HEK293 (cell line): ENCODE results near the gene C13orf42.

Source experiments
- MYNN ChIP-seq: fragments of 450-650 bp; formaldehyde crosslinking; IDR thresholded peaks from 2 replicates; pipeline ENCODE4 v1.5.1; 2016; ENCODE audit warnings: missing biosample characterization, missing genetic modification characterization, borderline replicate concordance
- OSR2 ChIP-seq: fragments of 450-650 bp; formaldehyde crosslinking; IDR thresholded peaks from 2 replicates; pipeline ENCODE4 v1.5.1; 2016; ENCODE audit warnings: missing biosample characterization, missing genetic modification characterization
- RBAK ChIP-seq: fragments of 450-650 bp; formaldehyde crosslinking; IDR thresholded peaks from 2 replicates; pipeline ENCODE4 v1.5.1; 2016; ENCODE audit warnings: missing biosample characterization, missing genetic modification characterization
- ZNF121 ChIP-seq: fragments of 450-650 bp; formaldehyde crosslinking; IDR thresholded peaks from 2 replicates; pipeline ENCODE4 v1.5.1; 2016; ENCODE audit warnings: missing biosample characterization, missing genetic modification characterization
- ZNF214 ChIP-seq: fragments of 450-650 bp; formaldehyde crosslinking; IDR thresholded peaks from 2 replicates; pipeline ENCODE4 v1.5.1; 2017; ENCODE audit warnings: missing biosample characterization, mild to moderate bottlenecking, missing genetic modification characterization, borderline replicate concordance
- ZNF548 ChIP-seq: fragments of 450-650 bp; formaldehyde crosslinking; IDR thresholded peaks from 2 replicates; pipeline ENCODE4 v1.5.1; 2016; ENCODE audit warnings: missing biosample characterization, missing genetic modification characterization
- ZNF600 ChIP-seq: fragments of 450-650 bp; formaldehyde crosslinking; IDR thresholded peaks from 2 replicates; pipeline ENCODE4 v1.5.1; 2016; ENCODE audit warnings: missing biosample characterization, missing genetic modification characterization
- ZNF701 ChIP-seq: fragments of 450-650 bp; formaldehyde crosslinking; IDR thresholded peaks from 2 replicates; pipeline ENCODE4 v1.5.1; 2016; ENCODE audit warnings: missing biosample characterization, missing genetic modification characterization
- TF ChIP-seq, protein P1 (sequence below): fragments of 450-650 bp; formaldehyde crosslinking; IDR thresholded peaks from 2 replicates; pipeline ENCODE4 v1.5.1; 2016; ENCODE audit warnings: missing biosample characterization, missing genetic modification characterization
- TF ChIP-seq, protein P2 (sequence below): fragments of 450-650 bp; formaldehyde crosslinking; IDR thresholded peaks from 2 replicates; pipeline ENCODE4 v1.5.1; 2017; ENCODE audit warnings: missing biosample characterization, missing genetic modification characterization
- TF ChIP-seq, protein P3 (sequence below): fragments of 450-650 bp; formaldehyde crosslinking; IDR thresholded peaks from 2 replicates; pipeline ENCODE4 v1.5.1; 2016; ENCODE audit warnings: missing biosample characterization, missing genetic modification characterization
- TF ChIP-seq, protein P4 (sequence below): fragments of 450-650 bp; formaldehyde crosslinking; IDR thresholded peaks from 2 replicates; pipeline ENCODE4 v1.5.1; 2016; ENCODE audit warnings: missing biosample characterization, missing genetic modification characterization
- TF ChIP-seq, protein P5 (sequence below): sonication (generic); formaldehyde crosslinking; IDR thresholded peaks from 2 replicates; pipeline ENCODE4 v1.8.1; 2022; ENCODE audit warnings: mild to moderate bottlenecking, moderate library complexity, missing genetic modification reagents

DNA sequence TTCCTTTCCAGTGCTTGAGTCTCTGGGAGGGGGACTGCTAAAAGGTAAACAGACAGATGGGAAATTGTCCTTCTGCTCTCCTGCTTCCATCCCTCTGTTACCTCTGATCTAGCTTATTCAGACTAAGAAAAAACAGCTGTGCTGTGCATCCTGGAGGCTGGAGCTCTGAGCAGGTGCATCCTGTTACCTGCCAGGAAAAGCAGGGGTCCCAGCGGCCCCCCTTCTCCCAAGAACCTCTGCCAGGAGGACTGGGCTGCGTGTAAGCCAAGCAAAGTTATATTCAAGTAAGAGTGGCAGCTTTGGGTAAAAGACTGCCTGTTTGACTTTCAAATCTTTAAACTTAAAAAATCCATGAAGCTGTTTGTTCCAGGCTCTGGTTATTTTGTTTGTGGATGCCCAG, 75.1 kb downstream of the C13orf42 start:
- TF ChIP-seq ZNF701 (tag by site-specific recombination) (no peak), OSR2 (tag by site-specific recombination) (no peak), RBAK (no peak), MYNN (tag by site-specific recombination) (no peak), ZNF121 (tag by site-specific recombination) (no peak), ZNF214 (no peak), ZNF548 (tag by site-specific recombination) (no peak), ZNF600 (tag by site-specific recombination) (no peak)
- TF ChIP-seq, protein P1, sequence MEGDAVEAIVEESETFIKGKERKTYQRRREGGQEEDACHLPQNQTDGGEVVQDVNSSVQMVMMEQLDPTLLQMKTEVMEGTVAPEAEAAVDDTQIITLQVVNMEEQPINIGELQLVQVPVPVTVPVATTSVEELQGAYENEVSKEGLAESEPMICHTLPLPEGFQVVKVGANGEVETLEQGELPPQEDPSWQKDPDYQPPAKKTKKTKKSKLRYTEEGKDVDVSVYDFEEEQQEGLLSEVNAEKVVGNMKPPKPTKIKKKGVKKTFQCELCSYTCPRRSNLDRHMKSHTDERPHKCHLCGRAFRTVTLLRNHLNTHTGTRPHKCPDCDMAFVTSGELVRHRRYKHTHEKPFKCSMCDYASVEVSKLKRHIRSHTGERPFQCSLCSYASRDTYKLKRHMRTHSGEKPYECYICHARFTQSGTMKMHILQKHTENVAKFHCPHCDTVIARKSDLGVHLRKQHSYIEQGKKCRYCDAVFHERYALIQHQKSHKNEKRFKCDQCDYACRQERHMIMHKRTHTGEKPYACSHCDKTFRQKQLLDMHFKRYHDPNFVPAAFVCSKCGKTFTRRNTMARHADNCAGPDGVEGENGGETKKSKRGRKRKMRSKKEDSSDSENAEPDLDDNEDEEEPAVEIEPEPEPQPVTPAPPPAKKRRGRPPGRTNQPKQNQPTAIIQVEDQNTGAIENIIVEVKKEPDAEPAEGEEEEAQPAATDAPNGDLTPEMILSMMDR (tag by site-specific recombination), result no peak
- TF ChIP-seq, protein P2, sequence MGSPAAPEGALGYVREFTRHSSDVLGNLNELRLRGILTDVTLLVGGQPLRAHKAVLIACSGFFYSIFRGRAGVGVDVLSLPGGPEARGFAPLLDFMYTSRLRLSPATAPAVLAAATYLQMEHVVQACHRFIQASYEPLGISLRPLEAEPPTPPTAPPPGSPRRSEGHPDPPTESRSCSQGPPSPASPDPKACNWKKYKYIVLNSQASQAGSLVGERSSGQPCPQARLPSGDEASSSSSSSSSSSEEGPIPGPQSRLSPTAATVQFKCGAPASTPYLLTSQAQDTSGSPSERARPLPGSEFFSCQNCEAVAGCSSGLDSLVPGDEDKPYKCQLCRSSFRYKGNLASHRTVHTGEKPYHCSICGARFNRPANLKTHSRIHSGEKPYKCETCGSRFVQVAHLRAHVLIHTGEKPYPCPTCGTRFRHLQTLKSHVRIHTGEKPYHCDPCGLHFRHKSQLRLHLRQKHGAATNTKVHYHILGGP (tag by site-specific recombination), result no peak
- TF ChIP-seq, protein P3, sequence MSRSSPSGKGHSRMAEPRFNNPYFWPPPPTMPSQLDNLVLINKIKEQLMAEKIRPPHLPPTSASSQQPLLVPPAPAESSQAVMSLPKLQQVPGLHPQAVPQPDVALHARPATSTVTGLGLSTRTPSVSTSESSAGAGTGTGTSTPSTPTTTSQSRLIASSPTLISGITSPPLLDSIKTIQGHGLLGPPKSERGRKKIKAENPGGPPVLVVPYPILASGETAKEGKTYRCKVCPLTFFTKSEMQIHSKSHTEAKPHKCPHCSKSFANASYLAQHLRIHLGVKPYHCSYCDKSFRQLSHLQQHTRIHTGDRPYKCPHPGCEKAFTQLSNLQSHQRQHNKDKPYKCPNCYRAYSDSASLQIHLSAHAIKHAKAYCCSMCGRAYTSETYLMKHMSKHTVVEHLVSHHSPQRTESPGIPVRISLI (tag by site-specific recombination), result no peak
- TF ChIP-seq, protein P4, sequence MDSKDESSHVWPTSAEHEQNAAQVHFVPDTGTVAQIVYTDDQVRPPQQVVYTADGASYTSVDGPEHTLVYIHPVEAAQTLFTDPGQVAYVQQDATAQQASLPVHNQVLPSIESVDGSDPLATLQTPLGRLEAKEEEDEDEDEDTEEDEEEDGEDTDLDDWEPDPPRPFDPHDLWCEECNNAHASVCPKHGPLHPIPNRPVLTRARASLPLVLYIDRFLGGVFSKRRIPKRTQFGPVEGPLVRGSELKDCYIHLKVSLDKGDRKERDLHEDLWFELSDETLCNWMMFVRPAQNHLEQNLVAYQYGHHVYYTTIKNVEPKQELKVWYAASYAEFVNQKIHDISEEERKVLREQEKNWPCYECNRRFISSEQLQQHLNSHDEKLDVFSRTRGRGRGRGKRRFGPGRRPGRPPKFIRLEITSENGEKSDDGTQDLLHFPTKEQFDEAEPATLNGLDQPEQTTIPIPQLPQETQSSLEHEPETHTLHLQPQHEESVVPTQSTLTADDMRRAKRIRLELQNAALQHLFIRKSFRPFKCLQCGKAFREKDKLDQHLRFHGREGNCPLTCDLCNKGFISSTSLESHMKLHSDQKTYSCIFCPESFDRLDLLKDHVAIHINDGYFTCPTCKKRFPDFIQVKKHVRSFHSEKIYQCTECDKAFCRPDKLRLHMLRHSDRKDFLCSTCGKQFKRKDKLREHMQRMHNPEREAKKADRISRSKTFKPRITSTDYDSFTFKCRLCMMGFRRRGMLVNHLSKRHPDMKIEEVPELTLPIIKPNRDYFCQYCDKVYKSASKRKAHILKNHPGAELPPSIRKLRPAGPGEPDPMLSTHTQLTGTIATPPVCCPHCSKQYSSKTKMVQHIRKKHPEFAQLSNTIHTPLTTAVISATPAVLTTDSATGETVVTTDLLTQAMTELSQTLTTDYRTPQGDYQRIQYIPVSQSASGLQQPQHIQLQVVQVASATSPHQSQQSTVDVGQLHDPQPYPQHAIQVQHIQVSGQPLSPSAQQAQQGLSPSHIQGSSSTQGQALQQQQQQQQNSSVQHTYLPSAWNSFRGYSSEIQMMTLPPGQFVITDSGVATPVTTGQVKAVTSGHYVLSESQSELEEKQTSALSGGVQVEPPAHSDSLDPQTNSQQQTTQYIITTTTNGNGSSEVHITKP (tag by site-specific recombination), result no peak
- TF ChIP-seq, protein P5, sequence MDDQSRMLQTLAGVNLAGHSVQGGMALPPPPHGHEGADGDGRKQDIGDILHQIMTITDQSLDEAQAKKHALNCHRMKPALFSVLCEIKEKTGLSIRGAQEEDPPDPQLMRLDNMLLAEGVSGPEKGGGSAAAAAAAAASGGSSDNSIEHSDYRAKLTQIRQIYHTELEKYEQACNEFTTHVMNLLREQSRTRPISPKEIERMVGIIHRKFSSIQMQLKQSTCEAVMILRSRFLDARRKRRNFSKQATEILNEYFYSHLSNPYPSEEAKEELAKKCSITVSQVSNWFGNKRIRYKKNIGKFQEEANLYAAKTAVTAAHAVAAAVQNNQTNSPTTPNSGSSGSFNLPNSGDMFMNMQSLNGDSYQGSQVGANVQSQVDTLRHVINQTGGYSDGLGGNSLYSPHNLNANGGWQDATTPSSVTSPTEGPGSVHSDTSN (CRISPR knock-in tag), result no peak
